Measurements from ENCODE around the gene ZNF354B. TPM values are rescaled to one million over a fixed set of nuclear protein-coding genes. Genes with fewer than 3 reads are reported as not detected.

ZNF354B gene
- total RNA-seq, 2 experiments from 2014 or later = 9.5 to 10.6 TPM

GRCh38 chr5:178902849-178903248 lies 43.1 kb downstream of the ZNF354B start:
- Mint-ChIP-seq H3K9me3 (peaks cover 40% of the 10 kb centered on the region), H3K27me3 (no peaks in the 10 kb centered on the region), H3K36me3 (ENCODE audit: low read depth) (no peaks in the 10 kb centered on the region), H3K4me1 (no peaks in the 10 kb centered on the region), H3K4me3 (no peak overlapping the region), H3K27ac (no peak overlapping the region)
- DNase-seq = no peak
- CTCF ChIA-PET = no interaction called here
- POLR2A ChIA-PET = no interaction called here

GRCh38 chr5:178931846-178932760 lies 72.3 kb downstream of the ZNF354B start:
- H3K4me1 Mint-ChIP-seq = no peaks in the 10 kb centered on the region
- POLR2A ChIA-PET = no interaction called here
- no peaks in the 10 kb centered on the region for H3K27me3 Mint-ChIP-seq
- H3K27ac Mint-ChIP-seq = no peak overlapping the region
- no peak for DNase-seq
- CTCF ChIA-PET = no interaction called here
- H3K9me3 Mint-ChIP-seq = peaks cover 87% of the 10 kb centered on the region
- H3K36me3 Mint-ChIP-seq (ENCODE audit: low read depth) = peaks cover 13% of the 10 kb centered on the region
- H3K4me3 Mint-ChIP-seq = no peak overlapping the region

Other genes with a start within 250 kb of the ZNF354B start
- 10 to 100 TPM; 29.5 to 32.0 TPM for gene CLK4, start 232.9 kb upstream of the ZNF354B start, total RNA-seq
- gene ZNF354A, start 129.3 kb upstream of the ZNF354B start, total RNA-seq = 1 to 10 TPM; 7.4 to 9.4 TPM
- gene ZFP2, start 36.0 kb downstream of the ZNF354B start, total RNA-seq = under 1 TPM in 1 of 2 experiments, not detected in 1; 0.15 TPM
- not detected for gene ZNF454, start 81.2 kb downstream of the ZNF354B start, total RNA-seq
- not detected for gene GRM6, start 135.4 kb downstream of the ZNF354B start, total RNA-seq
- gene ZNF879, start 163.9 kb downstream of the ZNF354B start, total RNA-seq = 1 to 10 TPM; 3.9 to 4.7 TPM
- gene ZNF354C, start 200.4 kb downstream of the ZNF354B start, total RNA-seq = 1 to 10 TPM; 5.1 to 6.0 TPM